ENCODE results near the gene LPIN3. TPM values are rescaled to one million over a fixed set of nuclear protein-coding genes. Genes with fewer than 3 reads are reported as not detected.

Gene LPIN3
- total RNA-seq, 2 experiments from 2014 or later: 4.0 TPM

DNA sequence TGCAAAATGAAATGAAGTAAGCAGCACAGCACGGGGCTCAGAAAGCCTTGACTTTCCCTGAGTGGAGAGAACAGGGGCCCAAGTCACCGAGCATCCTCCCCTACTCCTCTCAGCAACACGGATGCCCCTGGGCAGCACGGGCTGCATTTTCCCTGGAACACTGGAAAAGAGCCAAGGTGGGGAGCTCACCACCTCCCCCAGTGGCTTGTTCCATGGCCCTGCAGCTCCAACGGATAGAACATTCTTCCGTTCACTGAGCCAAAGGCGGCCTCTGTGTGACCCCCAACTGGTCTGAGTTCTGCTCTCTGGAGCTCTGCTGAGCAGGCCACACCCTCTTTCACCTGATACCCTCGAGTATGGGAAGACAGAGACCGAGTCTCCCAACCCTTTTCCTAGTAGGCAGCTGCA, 46.8 kb downstream of the LPIN3 start:
- Mint-ChIP-seq H3K27ac (no peak overlapping the region), H3K36me3 (ENCODE audit: low read depth) (no peaks in the 10 kb centered on the region), H3K27me3 (peaks cover 1% of the 10 kb centered on the region), H3K4me1 (no peaks in the 10 kb centered on the region), H3K4me3 (no peak overlapping the region), H3K9me3 (ENCODE audit: low read depth) (peaks cover 2% of the 10 kb centered on the region)
- ChIA-PET CTCF (interaction anchor here (1.0 kb wide), 1 partner anchor 11 kb away, joined by 3 read pairs; no protein-coding TSS in a partner anchor), POLR2A (no interaction called here)
- DNase-seq (no peak), ATAC-seq (no peak)
- intact Hi-C loops (cut with DNase I, micrococcal nuclease): no loop called here

DNA sequence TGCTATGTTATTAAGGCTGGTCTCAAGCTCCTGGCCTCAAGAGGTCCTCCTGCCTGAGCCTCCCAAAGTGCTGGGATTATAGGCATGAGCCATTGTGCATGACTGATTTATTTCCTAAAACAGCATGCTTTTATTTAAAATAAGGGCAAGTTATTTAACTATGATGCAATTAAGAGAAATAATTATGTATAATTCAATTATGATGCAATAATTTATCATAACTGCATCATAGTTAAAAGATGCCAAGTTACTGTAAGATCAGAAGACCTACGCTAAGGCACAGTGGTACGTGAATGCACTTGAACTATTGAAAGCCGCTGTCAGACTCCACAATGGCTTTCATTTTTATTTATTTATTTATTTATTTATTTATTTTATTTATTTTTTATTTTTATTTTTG, 50.3 kb downstream of the LPIN3 start:
- Mint-ChIP-seq H3K36me3 (ENCODE audit: low read depth) (no peaks in the 10 kb centered on the region), H3K27ac (no peak overlapping the region), H3K4me3 (no peak overlapping the region), H3K4me1 (no peaks in the 10 kb centered on the region), H3K9me3 (ENCODE audit: low read depth) (no peaks in the 10 kb centered on the region), H3K27me3 (no peaks in the 10 kb centered on the region)
- ATAC-seq (no peak), DNase-seq (no peak)
- intact Hi-C loops (cut with DNase I, micrococcal nuclease): no loop called here
- POLR2A ChIA-PET: no interaction called here
- CTCF ChIA-PET: no interaction called here

DNA sequence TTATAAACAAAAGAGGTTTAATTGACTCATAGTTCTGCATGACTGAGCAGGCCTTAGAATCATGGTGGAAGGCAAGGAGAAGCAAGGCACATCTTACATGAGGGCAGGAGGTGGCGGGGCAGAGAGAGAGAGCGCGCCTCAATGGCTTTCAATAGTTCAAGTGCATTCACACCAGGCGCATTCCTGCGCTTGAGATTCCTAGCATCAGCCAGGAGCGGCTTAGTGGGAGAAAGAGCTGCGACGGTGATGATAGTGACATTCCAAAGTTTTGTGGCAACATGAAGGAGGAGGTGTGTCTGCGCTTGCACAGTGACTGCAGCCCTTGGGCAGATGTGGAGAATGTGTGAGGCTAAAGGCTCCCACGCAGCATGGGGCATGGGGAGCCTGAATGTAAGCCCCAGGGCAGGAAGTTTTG, 51.0 kb downstream of the LPIN3 start:
- no peaks in the 10 kb centered on the region for H3K9me3 Mint-ChIP-seq (ENCODE audit: low read depth)
- H3K36me3 Mint-ChIP-seq (ENCODE audit: low read depth): no peaks in the 10 kb centered on the region
- H3K4me3 Mint-ChIP-seq: no peak overlapping the region
- no peak for ATAC-seq
- DNase-seq: no peak
- intact Hi-C loops (cut with DNase I, micrococcal nuclease): no loop called here
- ChIA-PET CTCF (interaction anchor here (0.6 kb wide), 1 partner anchor 419 kb away, joined by 3 read pairs; no protein-coding TSS in a partner anchor), POLR2A (no interaction called here)
- H3K27me3 Mint-ChIP-seq: no peaks in the 10 kb centered on the region
- H3K4me1 Mint-ChIP-seq: no peaks in the 10 kb centered on the region
- H3K27ac Mint-ChIP-seq: no peak overlapping the region

DNA sequence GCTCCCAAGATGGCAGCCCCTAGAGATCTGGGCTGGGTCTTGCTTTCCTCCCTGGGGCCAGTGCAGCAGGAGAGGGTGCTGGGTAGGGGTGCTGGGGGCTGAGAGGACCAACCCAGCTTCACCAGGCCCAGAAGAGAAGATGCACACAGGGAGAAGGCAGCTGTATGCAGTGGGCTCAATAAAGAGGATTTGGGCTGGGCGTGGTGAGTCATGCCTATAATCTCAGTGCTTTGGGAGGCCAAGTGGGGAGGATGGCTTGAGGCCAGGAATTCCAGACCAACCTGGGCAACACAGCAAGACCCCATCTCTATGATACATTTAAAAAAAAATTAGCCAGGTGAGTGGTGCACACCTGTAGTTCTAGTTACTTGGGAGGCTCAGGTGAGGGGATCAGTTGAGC, 51.7 kb downstream of the LPIN3 start:
- H3K9me3 Mint-ChIP-seq (ENCODE audit: low read depth): no peaks in the 10 kb centered on the region
- no peak overlapping the region for H3K27ac Mint-ChIP-seq
- no peaks in the 10 kb centered on the region for H3K4me1 Mint-ChIP-seq
- no peaks in the 10 kb centered on the region for H3K36me3 Mint-ChIP-seq (ENCODE audit: low read depth)
- H3K27me3 Mint-ChIP-seq: no peaks in the 10 kb centered on the region
- POLR2A ChIA-PET: no interaction called here
- intact Hi-C loops (cut with DNase I, micrococcal nuclease): no loop called here
- no peak overlapping the region for H3K4me3 Mint-ChIP-seq
- DNase-seq: no peak
- CTCF ChIA-PET: no interaction called here
- ATAC-seq: no peak

DNA sequence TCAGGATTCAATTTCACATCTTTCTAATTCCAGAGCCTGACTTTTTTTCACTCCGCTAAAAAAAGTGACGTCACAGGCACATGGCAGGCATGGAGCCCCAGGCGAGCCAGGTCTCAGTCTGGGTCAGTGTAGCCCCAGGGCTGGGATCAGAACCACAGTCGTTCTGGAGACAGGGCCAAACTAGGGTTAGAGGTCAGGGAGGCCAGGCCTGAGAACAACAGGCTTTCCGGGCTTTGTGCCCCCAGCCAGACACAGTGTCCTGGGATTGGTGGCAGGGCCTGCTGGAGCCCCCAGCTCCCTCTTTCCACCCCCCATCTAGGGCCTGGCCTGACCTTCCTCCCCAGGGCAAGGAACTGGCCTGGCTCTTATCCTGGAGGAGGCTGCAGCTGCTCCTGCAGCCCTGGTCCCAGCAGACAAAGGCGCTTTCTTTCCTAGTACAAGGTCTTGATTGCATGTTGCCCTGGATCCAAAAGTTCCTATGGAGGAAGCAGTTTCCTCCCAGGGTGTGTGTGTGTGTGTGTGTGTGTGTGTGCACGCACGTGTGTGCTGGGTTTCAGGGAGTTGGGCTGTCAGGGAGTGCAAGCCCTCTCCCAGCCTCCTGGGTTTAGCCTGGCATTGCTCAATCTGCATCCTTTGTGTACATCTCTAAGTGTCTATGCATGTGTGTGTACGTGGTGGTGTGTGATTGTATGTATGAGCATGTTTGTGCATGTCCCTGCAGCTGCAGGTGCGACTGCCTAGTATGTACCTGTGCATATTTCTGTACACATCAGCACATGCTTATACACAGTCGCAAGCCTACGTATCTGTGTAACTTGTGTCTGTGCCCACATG, 52.5 kb downstream of the LPIN3 start:
- intact Hi-C loops (cut with DNase I, micrococcal nuclease): no loop called here
- H3K4me3 Mint-ChIP-seq: no peak overlapping the region
- CTCF ChIA-PET: interaction anchor here (0.8 kb wide), 1 partner anchor 62 kb away, joined by 3 read pairs; no protein-coding TSS in a partner anchor
- no peaks in the 10 kb centered on the region for H3K4me1 Mint-ChIP-seq
- no peaks in the 10 kb centered on the region for H3K36me3 Mint-ChIP-seq (ENCODE audit: low read depth)
- no peak for DNase-seq
- no peaks in the 10 kb centered on the region for H3K27me3 Mint-ChIP-seq
- no peaks in the 10 kb centered on the region for H3K9me3 Mint-ChIP-seq (ENCODE audit: low read depth)
- POLR2A ChIA-PET: no interaction called here
- no peak for ATAC-seq
- no peak overlapping the region for H3K27ac Mint-ChIP-seq

DNA sequence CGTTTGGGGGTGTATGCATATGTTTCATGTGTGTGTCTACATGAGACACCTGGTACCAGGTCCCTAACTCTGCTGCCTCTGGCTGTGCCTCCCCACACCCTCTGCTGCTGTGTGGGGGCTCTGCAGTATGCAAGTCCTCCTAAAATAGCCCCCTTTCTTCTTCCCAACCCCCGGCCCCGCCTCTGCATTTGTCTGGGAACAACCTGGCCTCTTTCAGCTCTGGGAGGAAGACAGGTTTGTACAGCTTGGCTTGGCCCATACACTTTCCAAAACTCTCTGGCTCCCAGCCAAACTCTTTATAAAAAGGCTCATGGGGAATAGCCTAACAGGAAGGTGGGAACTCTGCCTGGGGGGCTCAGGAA, 53.1 kb downstream of the LPIN3 start:
- Mint-ChIP-seq H3K4me3 (no peak overlapping the region), H3K9me3 (ENCODE audit: low read depth) (no peaks in the 10 kb centered on the region), H3K4me1 (no peaks in the 10 kb centered on the region), H3K27ac (no peak overlapping the region), H3K36me3 (ENCODE audit: low read depth) (no peaks in the 10 kb centered on the region), H3K27me3 (no peaks in the 10 kb centered on the region)
- ChIA-PET POLR2A (no interaction called here), CTCF (interaction anchor here (0.8 kb wide), 1 partner anchor 61 kb away, joined by 3 read pairs; no protein-coding TSS in a partner anchor)
- DNase-seq (no peak), ATAC-seq (no peak)
- intact Hi-C loops (cut with DNase I, micrococcal nuclease): no loop called here

DNA sequence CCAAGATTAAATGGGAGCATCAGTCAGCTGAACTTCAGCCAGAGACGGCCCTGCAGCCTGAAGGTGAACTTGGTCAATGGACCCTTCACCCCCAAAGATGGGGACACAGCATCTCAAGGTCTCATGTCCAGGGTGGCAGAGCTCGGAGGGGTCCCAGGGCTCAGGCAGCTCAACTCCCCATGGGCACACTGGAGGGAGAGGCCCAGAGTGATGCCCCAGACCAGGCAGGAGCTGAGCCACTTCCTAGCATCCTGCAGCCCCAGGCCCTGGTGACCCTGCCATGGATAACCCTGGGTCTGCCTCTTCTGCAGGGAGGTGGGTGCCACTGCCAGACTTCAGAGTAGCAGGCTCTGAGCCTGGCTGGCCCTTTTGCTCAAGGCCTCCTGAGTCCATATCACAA, 53.5 kb downstream of the LPIN3 start:
- no peak overlapping the region for H3K4me3 Mint-ChIP-seq
- no peaks in the 10 kb centered on the region for H3K9me3 Mint-ChIP-seq (ENCODE audit: low read depth)
- ChIA-PET POLR2A (no interaction called here), CTCF (interaction anchor here (0.8 kb wide), 1 partner anchor 61 kb away, joined by 3 read pairs; no protein-coding TSS in a partner anchor)
- ATAC-seq (no peak), DNase-seq (no peak)
- intact Hi-C loops (cut with DNase I, micrococcal nuclease): no loop called here
- H3K27ac Mint-ChIP-seq: no peak overlapping the region
- no peaks in the 10 kb centered on the region for H3K4me1 Mint-ChIP-seq
- H3K27me3 Mint-ChIP-seq: no peaks in the 10 kb centered on the region
- no peaks in the 10 kb centered on the region for H3K36me3 Mint-ChIP-seq (ENCODE audit: low read depth)

DNA sequence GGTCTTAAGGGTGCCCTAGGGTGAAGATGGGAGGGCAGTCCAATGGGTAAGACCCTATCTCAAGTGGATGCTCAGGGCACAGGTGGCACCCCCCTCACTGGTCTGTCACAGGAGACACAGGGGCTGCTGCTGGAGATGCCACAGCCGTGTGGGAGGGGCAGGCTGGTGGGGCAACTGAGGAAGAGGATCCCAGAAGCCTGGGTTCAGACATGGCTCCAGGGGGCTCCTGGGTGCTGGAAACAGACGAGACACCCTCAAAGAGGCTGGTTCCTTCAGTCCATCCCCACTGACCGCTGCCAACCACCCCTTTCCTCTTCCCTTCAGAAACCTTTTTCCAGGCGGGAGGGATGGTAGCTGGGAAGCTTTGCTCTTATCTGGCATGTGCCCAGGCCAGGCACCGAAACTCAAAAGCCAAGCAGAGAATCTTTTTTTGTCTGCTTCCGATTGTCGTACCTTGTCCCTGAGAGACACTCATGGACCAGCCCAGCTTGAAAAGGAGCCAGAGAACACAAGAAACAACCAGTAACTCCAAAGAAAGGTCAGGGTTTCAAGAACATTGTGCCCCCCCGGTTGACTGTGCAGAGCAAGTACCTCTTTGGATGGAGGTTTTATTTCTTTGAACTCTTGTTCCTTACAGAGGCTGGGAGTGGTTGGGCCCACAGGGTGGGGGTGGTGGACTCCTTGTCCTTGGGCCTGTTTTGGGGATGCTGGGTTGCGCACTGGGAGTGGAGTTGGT, 54.5 kb downstream of the LPIN3 start:
- POLR2A ChIA-PET: no interaction called here
- DNase-seq (no peak), ATAC-seq (no peak)
- H3K4me3 Mint-ChIP-seq: no peak overlapping the region
- CTCF ChIA-PET: interaction anchor here (0.6 kb wide), 1 partner anchor 432 kb away, joined by 3 read pairs; no protein-coding TSS in a partner anchor
- H3K27me3 Mint-ChIP-seq: no peaks in the 10 kb centered on the region
- H3K4me1 Mint-ChIP-seq: no peaks in the 10 kb centered on the region
- H3K27ac Mint-ChIP-seq: no peak overlapping the region
- no peaks in the 10 kb centered on the region for H3K36me3 Mint-ChIP-seq (ENCODE audit: low read depth)
- intact Hi-C loops (cut with DNase I, micrococcal nuclease): no loop called here
- H3K9me3 Mint-ChIP-seq (ENCODE audit: low read depth): no peaks in the 10 kb centered on the region

DNA sequence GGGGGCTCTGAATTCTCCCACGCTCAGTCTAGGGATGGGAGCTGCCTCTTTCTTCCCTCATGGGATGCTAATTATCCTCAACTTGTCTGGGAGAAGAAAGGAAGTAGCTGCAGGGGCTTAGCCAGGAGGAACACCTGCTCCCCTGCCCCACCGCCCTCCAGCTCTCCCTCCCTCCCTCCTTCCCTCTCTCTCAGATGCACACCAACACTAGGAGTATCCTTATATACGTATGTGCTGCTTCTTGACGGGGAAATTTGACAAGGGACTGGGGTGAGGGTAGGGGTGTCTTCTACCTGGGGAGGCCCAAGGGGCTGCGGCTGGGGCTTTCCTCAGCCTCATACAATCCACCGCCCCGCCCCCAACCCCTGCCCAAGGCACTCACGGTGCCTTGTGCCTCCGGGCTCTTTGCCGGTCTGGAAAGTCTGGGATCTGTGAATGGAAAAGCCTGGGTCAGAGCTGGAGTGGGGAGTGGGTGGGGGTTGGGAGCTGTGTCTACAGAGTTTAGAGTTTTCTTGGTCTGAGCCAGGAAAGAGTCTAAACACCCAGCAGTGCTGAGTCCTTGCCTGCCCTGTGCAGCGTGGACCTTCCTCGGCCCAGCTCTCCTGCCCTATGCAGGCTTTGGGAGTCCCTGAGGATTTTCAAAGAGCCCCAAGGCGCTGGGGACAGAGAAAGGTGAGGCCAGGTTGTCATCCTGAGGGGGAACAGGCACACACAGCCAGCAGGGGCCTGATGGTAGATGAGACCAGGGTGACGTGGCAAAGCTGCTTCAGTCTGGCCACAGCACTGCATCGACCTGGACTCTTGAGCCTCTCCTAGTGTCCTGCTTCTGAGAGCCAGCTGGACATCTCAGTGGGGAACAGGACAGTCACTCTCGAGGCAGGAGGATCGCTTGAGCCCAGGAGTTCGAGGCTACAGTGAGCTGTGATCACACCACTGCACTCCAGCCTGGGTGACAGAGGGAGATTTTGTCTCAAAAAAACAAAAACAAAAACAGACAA, 55.3 kb downstream of the LPIN3 start:
- no peak overlapping the region for H3K27ac Mint-ChIP-seq
- intact Hi-C loops (cut with DNase I, micrococcal nuclease): no loop called here
- CTCF ChIA-PET: no interaction called here

DNA sequence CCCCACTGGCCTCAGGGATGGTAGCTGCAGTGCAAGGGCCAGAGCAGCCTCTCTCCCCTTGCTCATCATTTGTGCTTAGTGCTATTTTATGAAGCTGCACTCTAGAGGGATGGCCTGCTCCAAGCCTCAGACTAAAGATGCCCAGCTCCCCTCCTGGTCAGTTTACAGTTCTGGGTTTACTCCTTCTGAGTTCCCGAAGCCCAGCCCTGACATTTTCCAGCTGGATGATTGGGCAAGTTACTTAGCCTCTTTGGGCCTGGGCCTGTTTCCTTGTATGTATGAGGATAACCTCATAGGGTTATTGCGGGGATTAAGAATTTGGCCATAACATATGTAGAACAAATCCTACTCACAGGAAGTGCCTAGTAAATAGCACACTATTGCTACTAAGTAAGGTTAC, 57.8 kb downstream of the LPIN3 start:
- ChIA-PET CTCF (interaction anchor here (0.9 to 1.5 kb wide), 4 partner anchors 9 to 19 kb away, joined by 3 to 5 read pairs (median 4); no protein-coding TSS in a partner anchor), POLR2A (no interaction called here)
- ATAC-seq: no peak
- DNase-seq: no peak
- Mint-ChIP-seq H3K36me3 (ENCODE audit: low read depth) (peaks cover 4% of the 10 kb centered on the region), H3K27me3 (no peaks in the 10 kb centered on the region), H3K4me1 (no peaks in the 10 kb centered on the region), H3K4me3 (no peak overlapping the region), H3K27ac (no peak overlapping the region), H3K9me3 (ENCODE audit: low read depth) (no peaks in the 10 kb centered on the region)
- intact Hi-C loops (cut with DNase I, micrococcal nuclease): no loop called here

More for the DNA sequence above, 55.3 kb downstream of the LPIN3 start:
- no peak overlapping the region for H3K4me3 Mint-ChIP-seq
- POLR2A ChIA-PET: interaction anchor here (0.5 kb wide), 1 partner anchor 132 kb away, joined by 3 read pairs; no protein-coding TSS in a partner anchor
- ATAC-seq: no peak
- no peak for DNase-seq
- H3K4me1 Mint-ChIP-seq: no peaks in the 10 kb centered on the region
- no peaks in the 10 kb centered on the region for H3K9me3 Mint-ChIP-seq (ENCODE audit: low read depth)
- H3K36me3 Mint-ChIP-seq (ENCODE audit: low read depth): no peaks in the 10 kb centered on the region
- no peaks in the 10 kb centered on the region for H3K27me3 Mint-ChIP-seq

DNA sequence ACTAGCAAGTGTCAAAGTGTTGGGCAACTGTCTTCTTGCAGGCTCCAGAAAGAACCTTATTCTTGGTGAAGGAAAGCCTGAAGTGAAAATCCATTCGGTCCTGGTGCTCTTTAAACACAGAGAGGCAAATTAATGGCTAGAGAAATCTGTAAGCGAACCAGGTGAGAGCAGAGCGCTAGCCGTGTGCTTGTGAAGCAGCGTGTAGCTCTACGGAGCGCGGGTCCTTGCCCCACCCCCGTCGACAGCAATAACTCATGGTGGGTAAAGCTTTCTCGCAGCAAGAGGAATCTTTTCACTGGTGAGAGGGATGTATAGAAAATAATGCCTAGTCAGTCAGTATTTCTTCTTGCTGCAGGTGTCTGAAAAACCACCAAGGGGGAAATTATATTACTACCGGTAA, 63.0 kb downstream of the LPIN3 start:
- Mint-ChIP-seq H3K4me1 (peaks cover 14% of the 10 kb centered on the region), H3K27me3 (no peaks in the 10 kb centered on the region), H3K9me3 (ENCODE audit: low read depth) (no peaks in the 10 kb centered on the region), H3K27ac (no peak overlapping the region), H3K36me3 (ENCODE audit: low read depth) (peaks cover 29% of the 10 kb centered on the region), H3K4me3 (no peak overlapping the region)
- ChIA-PET POLR2A (no interaction called here), CTCF (no interaction called here)
- intact Hi-C loops (cut with DNase I, micrococcal nuclease): loop anchor here in 1 of 2 experiments (10.0 kb wide), 1 partner anchor 1221 kb away; no protein-coding TSS in a partner anchor
- ATAC-seq (no peak), DNase-seq (no peak)
